ENCODE results near the gene FOXO3.

GRCh38 chr6:108616973-108617372 lies 56.3 kb downstream of the FOXO3 start:
- TF ChIP-seq EZH2 (IDR thresholded peaks at IDR 0.05; ENCODE audit: insufficient read depth, poor library complexity, severe bottlenecking) (no peak), EZH2phosphoT487 (IDR thresholded peaks at IDR 0.05; ENCODE audit: insufficient read depth, low read depth) (no peak)

Measured in GM23248 (cell line).